ENCODE results near the gene PAPOLA. TPM values are rescaled to one million over a fixed set of nuclear protein-coding genes. Genes with fewer than 3 reads are reported as not detected.
A peak's percentile ranks its signal among the peaks of the same experiment; 100 is the strongest.

The PAPOLA gene
- total and polyA plus RNA-seq, 2 experiments from 2014 or later = 198 to 237 TPM

- TF ChIP-seq CTCF (conservative IDR thresholded peaks at IDR 0.05; ENCODE audit: low read depth in 2 of 2) = no peak
Observed at GRCh38 chr14:96508900-96509299, 6.7 kb downstream of the PAPOLA start (continued).

GRCh38 chr14:96509457-96510090 is 7.4 kb downstream of the PAPOLA start:
- DNase-seq (ENCODE audit: low spot score) (no peak), ATAC-seq (no peak)
- H3K27me3 ChIP-seq (ENCODE audit: insufficient read depth) = no peaks in the 10 kb centered on the region
- Mint-ChIP-seq H3K36me3 (ENCODE audit: low read depth) (0 out of 3 replicates have a peak, but pooled peaks cover 3% of the 10 kb centered on the region), H3K4me3 (no peak overlapping the region), H3K4me1 (peaks cover 73% of the 10 kb centered on the region), H3K27ac (no peak overlapping the region), H3K9me3 (no peaks in the 10 kb centered on the region), H3K27me3 (ENCODE audit: insufficient read depth, low read depth, poor library complexity) (peaks cover 2% of the 10 kb centered on the region)
- peaks cover 83% of the 10 kb centered on the region for H4K20me1 ChIP-seq (replicated peaks; ENCODE audit: insufficient read depth)
- H3K4me2 ChIP-seq = 0 out of 2 replicates have a peak overlapping the region, but pooled peaks have one; percentile 26
- H3K4me1 ChIP-seq (ENCODE audit: insufficient read depth) = peaks cover 58% of the 10 kb centered on the region
- peaks cover 100% of the 10 kb centered on the region for H3K79me2 ChIP-seq (replicated peaks; ENCODE audit: insufficient read depth)
- no peak overlapping the region for H2AFZ ChIP-seq
- no peaks in the 10 kb centered on the region for H3F3A ChIP-seq (replicated peaks; ENCODE audit: low read depth)
- H3K27ac ChIP-seq (ENCODE audit: low read depth) = no peak overlapping the region
- TF ChIP-seq EZH2 (IDR thresholded peaks at IDR 0.05; ENCODE audit: low read depth, unreplicated experiment) = no peak
- TF ChIP-seq JUNB (IDR thresholded peaks at IDR 0.05; ENCODE audit: unreplicated experiment) = no peak
- no peak overlapping the region for H3K4me3 ChIP-seq
- H3K9me2 ChIP-seq (ENCODE audit: insufficient read depth) = no peaks in the 10 kb centered on the region
- H3K36me3 ChIP-seq (ENCODE audit: insufficient read depth) = no peaks in the 10 kb centered on the region

GRCh38 chr14:96511146-96511545 is 9.0 kb downstream of the PAPOLA start:
- Histone ChIP-seq H3K4me3 (no peak overlapping the region), H3K79me2 (replicated peaks; ENCODE audit: insufficient read depth) (peaks cover 100% of the 10 kb centered on the region), H3F3A (replicated peaks; ENCODE audit: low read depth) (no peaks in the 10 kb centered on the region), H3K27ac (ENCODE audit: low read depth) (peak overlapping the region; percentile 28; the same call in 1 of the 2 replicates), H4K20me1 (replicated peaks; ENCODE audit: insufficient read depth) (peaks cover 73% of the 10 kb centered on the region), H2AFZ (no peak overlapping the region), H3K36me3 (ENCODE audit: insufficient read depth) (no peaks in the 10 kb centered on the region), H3K9me2 (ENCODE audit: insufficient read depth) (no peaks in the 10 kb centered on the region), H3K27me3 (ENCODE audit: insufficient read depth) (no peaks in the 10 kb centered on the region), H3K4me2 (peak overlapping the region; percentile 11; the same call in 1 of the 2 replicates), H3K4me1 (ENCODE audit: insufficient read depth) (peaks cover 59% of the 10 kb centered on the region)
- ATAC-seq = no peak
- Mint-ChIP-seq H3K4me3 (no peak overlapping the region), H3K27me3 (ENCODE audit: insufficient read depth, low read depth, poor library complexity) (peaks cover 2% of the 10 kb centered on the region), H3K9me3 (no peaks in the 10 kb centered on the region), H3K27ac (peak overlapping the region; percentile 31), H3K36me3 (ENCODE audit: low read depth) (no peaks in the 10 kb centered on the region), H3K4me1 (peaks cover 70% of the 10 kb centered on the region)
- no peak for TF ChIP-seq ZNF462 (CRISPR knock-in tag; IDR thresholded peaks at IDR 0.05)
- no peak for TF ChIP-seq STAT1 (IDR thresholded peaks at IDR 0.05; ENCODE audit: unreplicated experiment)
- TF ChIP-seq EZH2 (IDR thresholded peaks at IDR 0.05; ENCODE audit: low read depth, unreplicated experiment) = no peak
- no peak for TF ChIP-seq NANOG (IDR thresholded peaks at IDR 0.05; ENCODE audit: borderline replicate concordance)
- TF ChIP-seq ZNF331 (CRISPR knock-in tag; IDR thresholded peaks at IDR 0.05; ENCODE audit: low read depth) = no peak
- TF ChIP-seq POLR2AphosphoS5 (IDR thresholded peaks at IDR 0.05; ENCODE audit: low read depth) = no peak
- DNase-seq (ENCODE audit: low spot score) = no peak

All from GM23338 (cell line).